NB4 (cell line): ENCODE data around the gene STPG1.

Experiments
- CTCF ChIP-seq: IDR thresholded peaks from one replicate; pipeline ENCODE4 v1.5.1; 2012; ENCODE audit warnings: low read depth, low read length
- MAX ChIP-seq: IDR thresholded peaks from 2 replicates; pipeline ENCODE4 v1.6.1; 2011; ENCODE audit warnings: low read depth, low read length
- MYC ChIP-seq: IDR thresholded peaks from 2 replicates; pipeline ENCODE4 v1.6.1; 2011; ENCODE audit warnings: low read depth, low read length
- POLR2A ChIP-seq: IDR thresholded peaks from 2 replicates; pipeline ENCODE4 v1.6.1; 2011; ENCODE audit warnings: mild to moderate bottlenecking; ENCODE audit not compliant: insufficient read length; ENCODE audit errors: extremely low read depth

- TF ChIP-seq CTCF, result no peak
- TF ChIP-seq MAX, result no peak
- no peak for TF ChIP-seq POLR2A
- no peak for TF ChIP-seq MYC
Observed at GRCh38 chr1:24373044-24373443, 40.5 kb downstream of the STPG1 start.
